ENCODE data around the gene MTHFD2L. TPM values are rescaled to one million over a fixed set of nuclear protein-coding genes. Genes with fewer than 3 reads are reported as not detected.

MTHFD2L gene
- total RNA-seq, 1 donor from 2014 or later, result 13.6 TPM

DNA sequence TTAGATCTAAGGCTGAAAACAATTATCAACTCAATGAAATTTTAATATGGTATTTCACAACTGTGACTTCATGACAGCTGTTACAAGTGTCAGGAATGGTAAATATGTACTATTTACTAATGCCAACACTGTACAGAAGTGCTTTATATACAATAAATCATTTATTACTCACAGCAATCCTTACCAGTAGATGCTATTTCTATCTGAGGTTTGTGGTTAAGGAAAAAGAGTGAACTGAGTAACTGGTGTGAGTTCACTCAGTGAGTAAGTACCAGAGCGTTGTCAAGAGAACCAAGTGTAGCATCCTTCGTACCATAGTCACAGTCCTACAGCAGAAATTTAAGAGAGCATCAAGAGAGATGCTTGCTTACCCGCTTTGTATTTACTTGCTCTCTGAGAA is 23.3 kb downstream of the MTHFD2L start:
- no peaks in the 10 kb centered on the region for H3K27me3 Mint-ChIP-seq (ENCODE audit: unreplicated experiment)
- no peaks in the 10 kb centered on the region for H3K9me3 Mint-ChIP-seq (ENCODE audit: unreplicated experiment)
- TF ChIP-seq, protein P1, sequence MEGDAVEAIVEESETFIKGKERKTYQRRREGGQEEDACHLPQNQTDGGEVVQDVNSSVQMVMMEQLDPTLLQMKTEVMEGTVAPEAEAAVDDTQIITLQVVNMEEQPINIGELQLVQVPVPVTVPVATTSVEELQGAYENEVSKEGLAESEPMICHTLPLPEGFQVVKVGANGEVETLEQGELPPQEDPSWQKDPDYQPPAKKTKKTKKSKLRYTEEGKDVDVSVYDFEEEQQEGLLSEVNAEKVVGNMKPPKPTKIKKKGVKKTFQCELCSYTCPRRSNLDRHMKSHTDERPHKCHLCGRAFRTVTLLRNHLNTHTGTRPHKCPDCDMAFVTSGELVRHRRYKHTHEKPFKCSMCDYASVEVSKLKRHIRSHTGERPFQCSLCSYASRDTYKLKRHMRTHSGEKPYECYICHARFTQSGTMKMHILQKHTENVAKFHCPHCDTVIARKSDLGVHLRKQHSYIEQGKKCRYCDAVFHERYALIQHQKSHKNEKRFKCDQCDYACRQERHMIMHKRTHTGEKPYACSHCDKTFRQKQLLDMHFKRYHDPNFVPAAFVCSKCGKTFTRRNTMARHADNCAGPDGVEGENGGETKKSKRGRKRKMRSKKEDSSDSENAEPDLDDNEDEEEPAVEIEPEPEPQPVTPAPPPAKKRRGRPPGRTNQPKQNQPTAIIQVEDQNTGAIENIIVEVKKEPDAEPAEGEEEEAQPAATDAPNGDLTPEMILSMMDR (IDR thresholded peaks at IDR 0.05; ENCODE audit: unreplicated experiment), result no peak
- DNase-seq (ENCODE audit: low spot score), result no peak
- no peak overlapping the region for H3K4me3 Mint-ChIP-seq (ENCODE audit: unreplicated experiment)
- H3K4me1 Mint-ChIP-seq (ENCODE audit: unreplicated experiment), result peaks cover 4% of the 10 kb centered on the region
- no peaks in the 10 kb centered on the region for H3K36me3 Mint-ChIP-seq (ENCODE audit: low read depth, unreplicated experiment)
- no peak overlapping the region for H3K27ac Mint-ChIP-seq (ENCODE audit: unreplicated experiment)

DNA sequence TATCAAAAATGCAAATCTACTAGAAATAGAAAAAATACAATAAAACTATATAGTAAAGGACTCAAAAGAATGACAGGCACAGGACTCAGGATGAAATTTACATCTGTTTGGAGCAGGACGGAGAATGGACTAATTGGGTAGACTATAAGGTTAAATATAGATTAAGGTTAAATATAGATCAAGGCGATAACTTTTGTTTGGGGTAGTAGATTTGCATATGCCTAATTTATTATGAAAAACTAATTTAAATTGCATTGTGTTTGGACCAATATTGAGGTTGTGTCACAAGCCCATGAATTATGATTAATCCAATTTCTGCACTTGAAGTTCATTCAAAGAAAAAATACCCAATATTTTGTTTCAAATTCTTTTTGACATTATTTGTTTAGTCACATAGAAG is 31.0 kb downstream of the MTHFD2L start:
- no peaks in the 10 kb centered on the region for H3K4me1 Mint-ChIP-seq (ENCODE audit: unreplicated experiment)
- no peak for DNase-seq (ENCODE audit: low spot score)
- TF ChIP-seq, protein P1 (IDR thresholded peaks at IDR 0.05; ENCODE audit: unreplicated experiment), result no peak
- no peak overlapping the region for H3K27ac Mint-ChIP-seq (ENCODE audit: unreplicated experiment)
- H3K36me3 Mint-ChIP-seq (ENCODE audit: low read depth, unreplicated experiment), result no peaks in the 10 kb centered on the region
- H3K27me3 Mint-ChIP-seq (ENCODE audit: unreplicated experiment), result no peaks in the 10 kb centered on the region
- H3K9me3 Mint-ChIP-seq (ENCODE audit: unreplicated experiment), result no peaks in the 10 kb centered on the region
- no peak overlapping the region for H3K4me3 Mint-ChIP-seq (ENCODE audit: unreplicated experiment)

DNA sequence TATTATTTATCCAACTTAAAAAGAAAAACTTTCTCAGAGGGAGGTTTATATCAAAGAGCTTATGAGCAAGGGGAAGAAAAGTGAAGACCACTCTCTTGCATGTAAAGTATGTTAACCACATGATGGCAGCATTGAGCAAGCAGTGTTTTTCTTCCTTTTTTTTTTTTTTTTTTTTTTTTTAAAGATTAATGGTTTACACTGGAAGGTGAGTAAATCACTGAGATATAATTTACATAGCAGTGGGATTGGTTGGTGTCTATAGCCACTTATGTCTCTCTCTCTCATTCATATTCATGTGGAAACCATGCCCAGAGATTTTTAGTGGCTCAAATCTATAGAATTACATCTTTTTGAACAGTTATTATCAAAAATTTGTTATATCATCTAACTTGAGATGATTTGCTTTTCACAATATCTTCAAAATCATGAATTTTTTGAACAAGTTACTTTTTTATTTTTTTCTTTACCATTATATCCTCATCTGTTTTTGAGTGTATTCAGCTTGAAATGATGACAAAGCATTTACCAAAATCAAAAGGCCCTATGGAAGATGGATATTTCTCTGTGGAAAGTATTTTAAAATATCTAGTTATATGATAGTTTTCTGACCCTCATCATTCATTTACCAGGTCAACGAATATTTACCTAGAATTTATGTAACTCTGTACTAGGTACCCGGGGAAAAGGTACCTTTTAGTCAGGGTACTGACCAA is 31.6 kb downstream of the MTHFD2L start:
- TF ChIP-seq, protein P1 (IDR thresholded peaks at IDR 0.05; ENCODE audit: unreplicated experiment), result peak; percentile 73
- DNase-seq (ENCODE audit: low spot score), result no peak
- no peaks in the 10 kb centered on the region for H3K4me1 Mint-ChIP-seq (ENCODE audit: unreplicated experiment)
- no peak overlapping the region for H3K27ac Mint-ChIP-seq (ENCODE audit: unreplicated experiment)
- H3K36me3 Mint-ChIP-seq (ENCODE audit: low read depth, unreplicated experiment), result no peaks in the 10 kb centered on the region
- no peak overlapping the region for H3K4me3 Mint-ChIP-seq (ENCODE audit: unreplicated experiment)
- no peaks in the 10 kb centered on the region for H3K27me3 Mint-ChIP-seq (ENCODE audit: unreplicated experiment)
- no peaks in the 10 kb centered on the region for H3K9me3 Mint-ChIP-seq (ENCODE audit: unreplicated experiment)

DNA sequence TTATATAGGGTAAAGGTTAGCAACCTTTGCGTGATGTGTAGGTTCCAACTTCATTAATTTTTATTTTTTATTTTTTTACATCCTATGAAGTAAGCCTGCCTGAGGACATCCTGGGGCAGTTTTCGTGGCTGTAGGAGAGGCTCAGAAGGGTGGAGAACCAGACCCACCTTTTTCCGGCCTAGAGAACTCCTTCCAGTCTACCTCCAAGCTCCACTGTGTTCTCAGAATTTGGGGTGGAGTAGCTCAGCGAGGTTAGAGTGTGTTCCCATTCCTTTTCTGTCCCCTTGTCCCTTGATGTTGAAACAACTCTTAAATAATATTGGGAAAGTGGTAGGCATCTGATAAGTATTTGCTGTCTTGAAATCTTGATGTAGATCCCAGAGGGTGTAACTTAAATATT is 32.4 kb downstream of the MTHFD2L start:
- Mint-ChIP-seq H3K27me3 (ENCODE audit: unreplicated experiment) (no peaks in the 10 kb centered on the region), H3K4me1 (ENCODE audit: unreplicated experiment) (no peaks in the 10 kb centered on the region), H3K4me3 (ENCODE audit: unreplicated experiment) (no peak overlapping the region), H3K9me3 (ENCODE audit: unreplicated experiment) (no peaks in the 10 kb centered on the region), H3K36me3 (ENCODE audit: low read depth, unreplicated experiment) (no peaks in the 10 kb centered on the region), H3K27ac (ENCODE audit: unreplicated experiment) (no peak overlapping the region)
- TF ChIP-seq, protein P1 (IDR thresholded peaks at IDR 0.05; ENCODE audit: unreplicated experiment), result no peak
- DNase-seq (ENCODE audit: low spot score), result no peak

DNA sequence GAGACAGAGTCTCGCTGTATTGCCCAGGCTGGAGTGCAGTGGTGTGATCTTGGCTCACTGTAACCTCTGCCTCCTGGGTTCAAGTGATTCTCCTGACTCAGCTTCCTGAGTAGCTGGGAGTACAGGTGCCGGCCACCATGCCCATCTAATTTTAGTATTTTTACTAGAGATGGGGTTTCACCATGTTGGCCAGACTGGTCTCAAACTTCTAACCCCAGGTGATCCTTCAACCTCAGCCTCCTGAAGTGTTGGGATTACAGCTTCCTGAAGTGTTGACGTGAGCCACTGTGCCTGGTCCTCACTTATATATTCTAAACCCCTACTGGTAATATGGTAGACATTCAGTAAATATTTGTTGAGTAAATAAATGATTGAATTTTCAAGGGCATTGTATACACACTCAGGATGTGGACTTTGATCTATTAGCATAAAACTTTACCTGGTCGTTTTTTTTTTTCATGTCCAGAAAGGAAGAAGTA is 33.0 kb downstream of the MTHFD2L start:
- Mint-ChIP-seq H3K27me3 (ENCODE audit: unreplicated experiment) (no peaks in the 10 kb centered on the region), H3K4me3 (ENCODE audit: unreplicated experiment) (no peak overlapping the region), H3K27ac (ENCODE audit: unreplicated experiment) (no peak overlapping the region), H3K4me1 (ENCODE audit: unreplicated experiment) (no peaks in the 10 kb centered on the region), H3K36me3 (ENCODE audit: low read depth, unreplicated experiment) (no peaks in the 10 kb centered on the region), H3K9me3 (ENCODE audit: unreplicated experiment) (no peaks in the 10 kb centered on the region)
- DNase-seq (ENCODE audit: low spot score), result no peak
- TF ChIP-seq, protein P1 (IDR thresholded peaks at IDR 0.05; ENCODE audit: unreplicated experiment), result no peak

Measured in endothelial cell (in vitro differentiated cells).